Measurements from ENCODE around the gene SGTB.

- TF ChIP-seq, protein P1, sequence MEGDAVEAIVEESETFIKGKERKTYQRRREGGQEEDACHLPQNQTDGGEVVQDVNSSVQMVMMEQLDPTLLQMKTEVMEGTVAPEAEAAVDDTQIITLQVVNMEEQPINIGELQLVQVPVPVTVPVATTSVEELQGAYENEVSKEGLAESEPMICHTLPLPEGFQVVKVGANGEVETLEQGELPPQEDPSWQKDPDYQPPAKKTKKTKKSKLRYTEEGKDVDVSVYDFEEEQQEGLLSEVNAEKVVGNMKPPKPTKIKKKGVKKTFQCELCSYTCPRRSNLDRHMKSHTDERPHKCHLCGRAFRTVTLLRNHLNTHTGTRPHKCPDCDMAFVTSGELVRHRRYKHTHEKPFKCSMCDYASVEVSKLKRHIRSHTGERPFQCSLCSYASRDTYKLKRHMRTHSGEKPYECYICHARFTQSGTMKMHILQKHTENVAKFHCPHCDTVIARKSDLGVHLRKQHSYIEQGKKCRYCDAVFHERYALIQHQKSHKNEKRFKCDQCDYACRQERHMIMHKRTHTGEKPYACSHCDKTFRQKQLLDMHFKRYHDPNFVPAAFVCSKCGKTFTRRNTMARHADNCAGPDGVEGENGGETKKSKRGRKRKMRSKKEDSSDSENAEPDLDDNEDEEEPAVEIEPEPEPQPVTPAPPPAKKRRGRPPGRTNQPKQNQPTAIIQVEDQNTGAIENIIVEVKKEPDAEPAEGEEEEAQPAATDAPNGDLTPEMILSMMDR (IDR thresholded peaks at IDR 0.05; ENCODE audit: borderline replicate concordance, extremely low read depth, low read length, poor library complexity, severe bottlenecking): no peak
- TF ChIP-seq EZH2 (IDR thresholded peaks at IDR 0.05; ENCODE audit: borderline replicate concordance, low read depth, low read length, severe bottlenecking): no peak
Observed at GRCh38 chr5:65762234-65762633, 40.3 kb upstream of the SGTB start.

Data from DND-41 (cell line).